ENCODE measurements around the gene TMEM178B.

Gene TMEM178B

DNA sequence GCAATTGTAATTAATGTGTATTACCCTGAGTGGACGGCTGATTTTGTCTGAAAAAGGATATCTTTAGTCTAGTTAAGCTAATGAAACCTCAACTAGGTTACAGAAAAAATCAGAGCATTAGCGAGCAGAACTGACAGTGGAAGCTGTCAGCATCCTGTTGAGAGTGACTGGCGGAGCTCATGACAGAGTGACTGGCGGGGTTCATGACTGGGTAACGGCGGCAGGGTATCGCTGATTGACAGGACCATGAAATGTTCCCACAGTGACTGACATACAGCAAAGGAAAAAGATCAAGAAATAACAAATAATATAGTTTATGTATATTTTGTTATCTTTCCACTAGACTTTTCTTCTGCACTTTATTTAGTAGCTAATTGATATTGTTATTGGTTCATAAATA is 274.9 kb downstream of the TMEM178B start:
- no peak for TF ChIP-seq ZNF350 (tag by site-specific recombination; IDR thresholded peaks at IDR 0.05)
- TF ChIP-seq AEBP2 (tag by site-specific recombination; IDR thresholded peaks at IDR 0.05; ENCODE audit: borderline replicate concordance) = no peak
- no peak for TF ChIP-seq KLF9 (tag by site-specific recombination; IDR thresholded peaks at IDR 0.05; ENCODE audit: low read depth)
- TF ChIP-seq, protein P1, sequence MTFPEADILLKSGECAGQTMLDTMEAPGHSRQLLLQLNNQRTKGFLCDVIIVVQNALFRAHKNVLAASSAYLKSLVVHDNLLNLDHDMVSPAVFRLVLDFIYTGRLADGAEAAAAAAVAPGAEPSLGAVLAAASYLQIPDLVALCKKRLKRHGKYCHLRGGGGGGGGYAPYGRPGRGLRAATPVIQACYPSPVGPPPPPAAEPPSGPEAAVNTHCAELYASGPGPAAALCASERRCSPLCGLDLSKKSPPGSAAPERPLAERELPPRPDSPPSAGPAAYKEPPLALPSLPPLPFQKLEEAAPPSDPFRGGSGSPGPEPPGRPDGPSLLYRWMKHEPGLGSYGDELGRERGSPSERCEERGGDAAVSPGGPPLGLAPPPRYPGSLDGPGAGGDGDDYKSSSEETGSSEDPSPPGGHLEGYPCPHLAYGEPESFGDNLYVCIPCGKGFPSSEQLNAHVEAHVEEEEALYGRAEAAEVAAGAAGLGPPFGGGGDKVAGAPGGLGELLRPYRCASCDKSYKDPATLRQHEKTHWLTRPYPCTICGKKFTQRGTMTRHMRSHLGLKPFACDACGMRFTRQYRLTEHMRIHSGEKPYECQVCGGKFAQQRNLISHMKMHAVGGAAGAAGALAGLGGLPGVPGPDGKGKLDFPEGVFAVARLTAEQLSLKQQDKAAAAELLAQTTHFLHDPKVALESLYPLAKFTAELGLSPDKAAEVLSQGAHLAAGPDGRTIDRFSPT (tag by site-specific recombination; IDR thresholded peaks at IDR 0.05) = no peak
- TF ChIP-seq ZNF585B (tag by site-specific recombination; IDR thresholded peaks at IDR 0.05) = no peak
- no peak for TF ChIP-seq ZNF184 (tag by site-specific recombination; IDR thresholded peaks at IDR 0.05)
- no peak for TF ChIP-seq SP2 (tag by site-specific recombination; IDR thresholded peaks at IDR 0.05)
- TF ChIP-seq ZNF544 (tag by site-specific recombination; IDR thresholded peaks at IDR 0.05) = no peak
- no peak for TF ChIP-seq ELK4 (IDR thresholded peaks at IDR 0.05; ENCODE audit: borderline replicate concordance, low read depth, low read length)
- no peak for TF ChIP-seq HOXD13 (CRISPR knock-in tag; IDR thresholded peaks at IDR 0.05; ENCODE audit: borderline replicate concordance)
- TF ChIP-seq ZBTB21 (tag by site-specific recombination; IDR thresholded peaks at IDR 0.05) = no peak
- TF ChIP-seq ZNF175 (tag by site-specific recombination; IDR thresholded peaks at IDR 0.05) = no peak
- TF ChIP-seq, protein P2, sequence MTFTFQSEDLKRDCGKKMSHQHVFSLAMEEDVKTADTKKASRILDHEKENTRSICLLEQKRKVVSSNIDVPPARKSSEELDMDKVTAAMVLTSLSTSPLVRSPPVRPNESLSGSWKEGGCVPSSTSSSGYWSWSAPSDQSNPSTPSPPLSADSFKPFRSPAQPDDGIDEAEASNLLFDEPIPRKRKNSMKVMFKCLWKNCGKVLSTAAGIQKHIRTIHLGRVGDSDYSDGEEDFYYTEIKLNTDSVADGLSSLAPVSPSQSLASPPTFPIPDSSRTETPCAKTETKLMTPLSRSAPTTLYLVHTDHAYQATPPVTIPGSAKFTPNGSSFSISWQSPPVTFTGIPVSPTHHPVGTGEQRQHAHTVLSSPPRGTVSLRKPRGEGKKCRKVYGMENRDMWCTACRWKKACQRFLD (tag by site-specific recombination; IDR thresholded peaks at IDR 0.05) = no peak
- no peak for TF ChIP-seq MEIS1 (CRISPR knock-in tag; IDR thresholded peaks at IDR 0.05; ENCODE audit: borderline replicate concordance)
- TF ChIP-seq ZFP69B (tag by site-specific recombination; IDR thresholded peaks at IDR 0.05) = no peak
- no peak for TF ChIP-seq ZNF404 (tag by site-specific recombination; IDR thresholded peaks at IDR 0.05)
- no peak for TF ChIP-seq HOXC10 (CRISPR knock-in tag; IDR thresholded peaks at IDR 0.05)
- TF ChIP-seq ZNF692 (tag by site-specific recombination; IDR thresholded peaks at IDR 0.05) = no peak
- no peak for TF ChIP-seq ZSCAN23 (tag by site-specific recombination; IDR thresholded peaks at IDR 0.05)
- Histone ChIP-seq H3K27ac (ENCODE audit: extremely low read depth, low read depth, low read length) (no peak overlapping the region), H3K4me1 (ENCODE audit: control insufficient read depth, insufficient read depth, low read length) (no peaks in the 10 kb centered on the region), H3K36me3 (ENCODE audit: control insufficient read depth in 2 of 2, insufficient read depth in 1 of 2, low read length in 2 of 2) (no peaks in the 10 kb centered on the region), H3K9me3 (ENCODE audit: control insufficient read depth, insufficient read depth, low read depth, low read length) (no peaks in the 10 kb centered on the region), H3K4me3 (ENCODE audit: low read depth, low read length) (no peak overlapping the region)
- ChIA-PET POLR2A (no interaction called here), CTCF (interaction anchor here (0.6 to 1.2 kb wide), 2 partner anchors 10 to 679 kb away, joined by 4 read pairs; no protein-coding TSS in a partner anchor)

GRCh38 chr7:141349338-141349737 is 275.5 kb downstream of the TMEM178B start:
- Histone ChIP-seq H3K9me3 (ENCODE audit: control insufficient read depth, insufficient read depth, low read depth, low read length) (no peaks in the 10 kb centered on the region), H3K4me1 (ENCODE audit: control insufficient read depth, insufficient read depth, low read length) (no peaks in the 10 kb centered on the region), H3K36me3 (ENCODE audit: control insufficient read depth in 2 of 2, insufficient read depth in 1 of 2, low read length in 2 of 2) (no peaks in the 10 kb centered on the region), H3K27ac (ENCODE audit: extremely low read depth, low read depth, low read length) (no peak overlapping the region), H3K4me3 (ENCODE audit: low read depth, low read length) (no peak overlapping the region)
- CTCF ChIA-PET = interaction anchor here (1.2 kb wide), 1 partner anchor 9 kb away, joined by 4 read pairs; no protein-coding TSS in a partner anchor
- POLR2A ChIA-PET = no interaction called here
- TF ChIP-seq GLIS2 (tag by site-specific recombination; IDR thresholded peaks at IDR 0.05) (no peak), ZBTB48 (tag by site-specific recombination; IDR thresholded peaks at IDR 0.05) (no peak), OVOL3 (tag by site-specific recombination; IDR thresholded peaks at IDR 0.05) (no peak), ZNF37A (tag by site-specific recombination; IDR thresholded peaks at IDR 0.05) (no peak), ZNF571 (tag by site-specific recombination; IDR thresholded peaks at IDR 0.05) (no peak), ZNF521 (tag by site-specific recombination; IDR thresholded peaks at IDR 0.05) (no peak), ZNF221 (tag by site-specific recombination; IDR thresholded peaks at IDR 0.05; ENCODE audit: borderline replicate concordance) (no peak)
- TF ChIP-seq, protein P3, sequence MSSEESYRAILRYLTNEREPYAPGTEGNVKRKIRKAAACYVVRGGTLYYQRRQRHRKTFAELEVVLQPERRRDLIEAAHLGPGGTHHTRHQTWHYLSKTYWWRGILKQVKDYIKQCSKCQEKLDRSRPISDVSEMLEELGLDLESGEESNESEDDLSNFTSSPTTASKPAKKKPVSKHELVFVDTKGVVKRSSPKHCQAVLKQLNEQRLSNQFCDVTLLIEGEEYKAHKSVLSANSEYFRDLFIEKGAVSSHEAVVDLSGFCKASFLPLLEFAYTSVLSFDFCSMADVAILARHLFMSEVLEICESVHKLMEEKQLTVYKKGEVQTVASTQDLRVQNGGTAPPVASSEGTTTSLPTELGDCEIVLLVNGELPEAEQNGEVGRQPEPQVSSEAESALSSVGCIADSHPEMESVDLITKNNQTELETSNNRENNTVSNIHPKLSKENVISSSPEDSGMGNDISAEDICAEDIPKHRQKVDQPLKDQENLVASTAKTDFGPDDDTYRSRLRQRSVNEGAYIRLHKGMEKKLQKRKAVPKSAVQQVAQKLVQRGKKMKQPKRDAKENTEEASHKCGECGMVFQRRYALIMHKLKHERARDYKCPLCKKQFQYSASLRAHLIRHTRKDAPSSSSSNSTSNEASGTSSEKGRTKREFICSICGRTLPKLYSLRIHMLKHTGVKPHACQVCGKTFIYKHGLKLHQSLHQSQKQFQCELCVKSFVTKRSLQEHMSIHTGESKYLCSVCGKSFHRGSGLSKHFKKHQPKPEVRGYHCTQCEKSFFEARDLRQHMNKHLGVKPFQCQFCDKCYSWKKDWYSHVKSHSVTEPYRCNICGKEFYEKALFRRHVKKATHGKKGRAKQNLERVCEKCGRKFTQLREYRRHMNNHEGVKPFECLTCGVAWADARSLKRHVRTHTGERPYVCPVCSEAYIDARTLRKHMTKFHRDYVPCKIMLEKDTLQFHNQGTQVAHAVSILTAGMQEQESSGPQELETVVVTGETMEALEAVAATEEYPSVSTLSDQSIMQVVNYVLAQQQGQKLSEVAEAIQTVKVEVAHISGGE (tag by site-specific recombination; conservative IDR thresholded peaks at IDR 0.05; ENCODE audit: low read depth) = no peak
